Measurements from ENCODE around the gene EFCAB11.

- no peak for TF ChIP-seq POLR2AphosphoS5 (IDR thresholded peaks at IDR 0.05; ENCODE audit: low read depth)
- TF ChIP-seq CTCF (conservative IDR thresholded peaks at IDR 0.05; ENCODE audit: low read depth in 2 of 2), result no peak
- TF ChIP-seq JUNB (IDR thresholded peaks at IDR 0.05; ENCODE audit: unreplicated experiment), result no peak
- no peak for TF ChIP-seq EZH2phosphoT487 (IDR thresholded peaks at IDR 0.05; ENCODE audit: unreplicated experiment)
- no peak for TF ChIP-seq EZH2 (IDR thresholded peaks at IDR 0.05; ENCODE audit: low read depth, unreplicated experiment)
- no peak for TF ChIP-seq REST (IDR thresholded peaks at IDR 0.05; ENCODE audit: unreplicated experiment)
Observed at GRCh38 chr14:89953602-89954001, 928 bp downstream of the EFCAB11 start.

Measured in GM23338 (cell line).